Measurements from ENCODE around the gene ITGA8. TPM values are rescaled to one million over a fixed set of nuclear protein-coding genes. Genes with fewer than 3 reads are reported as not detected.

The ITGA8 gene
- total and polyA plus RNA-seq, 8 donors: 1.7 to 55.8 (median 22.0) TPM

- TF ChIP-seq CTCF (IDR thresholded peaks at IDR 0.05) (no peak), POLR2A (IDR thresholded peaks at IDR 0.05) (no peak), POLR2AphosphoS5 (IDR thresholded peaks at IDR 0.05) (no peak), EP300 (IDR thresholded peaks at IDR 0.05) (no peak)
- DNase-seq: no peak
- H3K9me3 ChIP-seq: no peaks in the 10 kb centered on the region
- intact Hi-C loops (cut with DNase I; ENCODE audit: low total_unique reads): no loop called here
- H3K36me3 ChIP-seq: peaks cover 0 to 8% (median 0%) of the 10 kb centered on the region in 4 donors
- H3K27me3 ChIP-seq: no peaks in the 10 kb centered on the region
- H3K27ac ChIP-seq: no peak overlapping the region
- no peak overlapping the region for H3K4me3 ChIP-seq
- H3K4me1 ChIP-seq: no peaks in the 10 kb centered on the region
- 78 to 91% (median 82%) methylated on average over 4 of the region's 4 CpGs for WGBS, 5 donors
Observed at GRCh38 chr10:15681076-15681475, 38.6 kb downstream of the ITGA8 start.

- Histone ChIP-seq H3K36me3 (peaks cover 0 to 10% (median 0%) of the 10 kb centered on the region in 4 donors), H3K4me1 (no peaks in the 10 kb centered on the region), H3K9me3 (no peaks in the 10 kb centered on the region), H3K27me3 (no peaks in the 10 kb centered on the region), H3K4me3 (no peak overlapping the region), H3K27ac (no peak overlapping the region)
- TF ChIP-seq CTCF (IDR thresholded peaks at IDR 0.05) (no peak), POLR2AphosphoS5 (IDR thresholded peaks at IDR 0.05) (no peak), POLR2A (IDR thresholded peaks at IDR 0.05) (no peak), EP300 (IDR thresholded peaks at IDR 0.05) (no peak)
- intact Hi-C loops (cut with DNase I; ENCODE audit: low total_unique reads): no loop called here
- 66 to 81% (median 67%) methylated on average over 3 of the region's 3 CpGs for WGBS, 5 donors
- no peak for DNase-seq
Observed at GRCh38 chr10:15678851-15679250, 40.9 kb downstream of the ITGA8 start.

GRCh38 chr10:15672469-15672868, 47.3 kb downstream of the ITGA8 start:
- Histone ChIP-seq H3K4me1 (no peaks in the 10 kb centered on the region), H3K27ac (no peak overlapping the region), H3K27me3 (no peaks in the 10 kb centered on the region), H3K4me3 (no peak overlapping the region), H3K36me3 (peaks cover 0 to 20% (median 0%) of the 10 kb centered on the region in 4 donors), H3K9me3 (no peaks in the 10 kb centered on the region)
- no peak for TF ChIP-seq POLR2AphosphoS5 (IDR thresholded peaks at IDR 0.05)
- WGBS, 5 donors: 74 to 87% (median 78%) methylated on average over 3 of the region's 3 CpGs
- no peak for DNase-seq
- intact Hi-C loops (cut with DNase I; ENCODE audit: low total_unique reads): no loop called here

- WGBS, 5 donors: 56 to 72% (median 66%) methylated on average over 5 of the region's 5 CpGs
- intact Hi-C loops (cut with DNase I; ENCODE audit: low total_unique reads): no loop called here
- no peak for TF ChIP-seq POLR2AphosphoS5 (IDR thresholded peaks at IDR 0.05)
- TF ChIP-seq EP300 (IDR thresholded peaks at IDR 0.05): no peak
- no peak for TF ChIP-seq CTCF (IDR thresholded peaks at IDR 0.05)
- TF ChIP-seq POLR2A (IDR thresholded peaks at IDR 0.05): no peak
- no peaks in the 10 kb centered on the region for H3K9me3 ChIP-seq
- no peak overlapping the region for H3K4me3 ChIP-seq
- no peaks in the 10 kb centered on the region for H3K27me3 ChIP-seq
- H3K27ac ChIP-seq: no peak overlapping the region
- H3K36me3 ChIP-seq: peaks cover 0 to 10% (median 0%) of the 10 kb centered on the region in 4 donors
- no peaks in the 10 kb centered on the region for H3K4me1 ChIP-seq
- DNase-seq: no peak
Observed at GRCh38 chr10:15670880-15671279, 48.8 kb downstream of the ITGA8 start.

- no peaks in the 10 kb centered on the region for H3K9me3 ChIP-seq
- no peak overlapping the region for H3K4me3 ChIP-seq
- intact Hi-C loops (cut with DNase I; ENCODE audit: low total_unique reads): no loop called here
- H3K27ac ChIP-seq: no peak overlapping the region
- H3K27me3 ChIP-seq: no peaks in the 10 kb centered on the region
- no peaks in the 10 kb centered on the region for H3K36me3 ChIP-seq
- DNase-seq: no peak
- H3K4me1 ChIP-seq: peaks cover 0 to 6% (median 0%) of the 10 kb centered on the region in 4 donors
- no peak for TF ChIP-seq POLR2AphosphoS5 (IDR thresholded peaks at IDR 0.05)
- TF ChIP-seq CTCF (IDR thresholded peaks at IDR 0.05): no peak
- no peak for TF ChIP-seq POLR2A (IDR thresholded peaks at IDR 0.05)
- TF ChIP-seq EP300 (IDR thresholded peaks at IDR 0.05): no peak
- 74 to 79% (median 77%) methylated on average over 5 of the region's 5 CpGs for WGBS, 5 donors
Observed at GRCh38 chr10:15661574-15661973, 58.1 kb downstream of the ITGA8 start.

Measured in stomach (tissue), 9 donors.